ENCODE data around the gene CMSS1. TPM values are rescaled to one million over a fixed set of nuclear protein-coding genes. Genes with fewer than 3 reads are reported as not detected.

The CMSS1 gene
- total RNA-seq, 4 donors from 2014 or later = 23.2 to 89.5 (median 67.6) TPM

- H3K27me3 ChIP-seq = no peaks in the 10 kb centered on the region
- TF ChIP-seq CTCF (IDR thresholded peaks at IDR 0.05 in 4 of 5, conservative IDR thresholded peaks at IDR 0.05 in 1 of 5) = no peak
- TF ChIP-seq POLR2A (IDR thresholded peaks at IDR 0.05) = no peak
- intact Hi-C loops (cut with DNase I; ENCODE audit: low total_unique reads) = no loop called here
- H3K36me3 ChIP-seq = no peaks in the 10 kb centered on the region
- DNase-seq (no peak), ATAC-seq (peak in 1 of 2 donors; percentile 28)
- no peak overlapping the region for H3K4me3 ChIP-seq
- H3K9me3 ChIP-seq = no peaks in the 10 kb centered on the region
- in situ Hi-C loops (cut with MboI; ENCODE audit: low sequenced_read_pairs in 4 of 4) = no loop called here
- H3K4me1 ChIP-seq = peaks cover 22 to 28% of the 10 kb centered on the region in 2 donors
- peak overlapping the region in 1 of 4 donors; percentile 5 for H3K27ac ChIP-seq
Measured at GRCh38 chr3:100184948-100185570, 367.4 kb downstream of the CMSS1 start.

- H3K27me3 ChIP-seq = no peaks in the 10 kb centered on the region
- H3K27ac ChIP-seq = no peak overlapping the region
- DNase-seq = no peak
- in situ Hi-C loops (cut with MboI; ENCODE audit: low sequenced_read_pairs in 4 of 4) (no loop called here), intact Hi-C loops (cut with DNase I; ENCODE audit: low total_unique reads) (no loop called here)
- TF ChIP-seq POLR2A (IDR thresholded peaks at IDR 0.05) (no peak), CTCF (IDR thresholded peaks at IDR 0.05 in 4 of 5, conservative IDR thresholded peaks at IDR 0.05 in 1 of 5) (no peak)
- H3K36me3 ChIP-seq = no peaks in the 10 kb centered on the region
- H3K4me3 ChIP-seq = no peak overlapping the region
- peaks cover 22 to 28% of the 10 kb centered on the region in 2 donors for H3K4me1 ChIP-seq
- H3K9me3 ChIP-seq = no peaks in the 10 kb centered on the region
- ATAC-seq = peak in 1 of 2 donors; percentile 41
Measured at GRCh38 chr3:100185847-100186246, 368.2 kb downstream of the CMSS1 start.

GRCh38 chr3:100189444-100189964 is 371.8 kb downstream of the CMSS1 start:
- in situ Hi-C loops (cut with MboI; ENCODE audit: low sequenced_read_pairs in 4 of 4) = no loop called here
- Histone ChIP-seq H3K36me3 (no peaks in the 10 kb centered on the region), H3K9me3 (no peaks in the 10 kb centered on the region), H3K27ac (no peak overlapping the region), H3K4me3 (no peak overlapping the region), H3K27me3 (no peaks in the 10 kb centered on the region), H3K4me1 (peaks cover 22 to 25% of the 10 kb centered on the region in 2 donors)
- intact Hi-C loops (cut with DNase I; ENCODE audit: low total_unique reads) = no loop called here
- TF ChIP-seq POLR2A (IDR thresholded peaks at IDR 0.05) (no peak), CTCF (IDR thresholded peaks at IDR 0.05 in 4 of 5, conservative IDR thresholded peaks at IDR 0.05 in 1 of 5) (no peak)
- no peak for DNase-seq
- ATAC-seq = peak; percentile 42 to 82

GRCh38 chr3:100195375-100195774 is 377.7 kb downstream of the CMSS1 start:
- in situ Hi-C loops (cut with MboI; ENCODE audit: low sequenced_read_pairs in 4 of 4) = no loop called here
- TF ChIP-seq POLR2A (IDR thresholded peaks at IDR 0.05) (no peak), CTCF (IDR thresholded peaks at IDR 0.05 in 4 of 5, conservative IDR thresholded peaks at IDR 0.05 in 1 of 5) (no peak)
- Histone ChIP-seq H3K9me3 (no peaks in the 10 kb centered on the region), H3K27me3 (no peaks in the 10 kb centered on the region), H3K4me1 (no peaks in the 10 kb centered on the region), H3K36me3 (no peaks in the 10 kb centered on the region), H3K4me3 (no peak overlapping the region), H3K27ac (no peak overlapping the region)
- ATAC-seq (no peak), DNase-seq (no peak)
- intact Hi-C loops (cut with DNase I; ENCODE audit: low total_unique reads) = no loop called here
